Right renal pelvis (tissue), 4 donors: ENCODE results near the gene ARHGEF16. TPM values are rescaled to one million over a fixed set of nuclear protein-coding genes. Genes with fewer than 3 reads are reported as not detected.

Experiments used
- DNase-seq, 4 donors: peaks; one replicate each; pipeline ENCODE4 v3.0.0-alpha.2; 2013; ENCODE audit warnings: low read depth in 4 of 4, low spot score in 3 of 4, missing footprints in 1 of 4
- polyA plus RNA-seq, 4 donors: library from polyadenylated mRNA; unstranded; fragments of 120-200 nt; gene quantifications; one replicate each; pipeline ENCODE4 v1.2.1, GENCODE V29; 2013; ENCODE audit not compliant: insufficient read length in 4 of 4

ARHGEF16 gene
- polyA plus RNA-seq, 4 donors, result 16.1 to 25.7 (median 17.6) TPM

- DNase-seq, result no peak
These were observed 71.4 kb downstream of the ARHGEF16 start for GRCh38 chr1:3525551-3526482.

- DNase-seq, result no peak
These were observed 73.3 kb downstream of the ARHGEF16 start for GRCh38 chr1:3527774-3528173.

GRCh38 chr1:3529099-3529729 lies 74.7 kb downstream of the ARHGEF16 start:
- DNase-seq, result no peak

- no peak for DNase-seq
These were observed 75.8 kb downstream of the ARHGEF16 start for GRCh38 chr1:3530086-3530925.

Other genes starting within 250 kb of the ARHGEF16 start
- gene MEGF6, start 156.8 kb downstream of the ARHGEF16 start, polyA plus RNA-seq, result 10 to 100 TPM in 2 of 4 donors, 1 to 10 TPM in 2; 9.0 to 15.6 (median 10.5) TPM
- gene TPRG1L, start 170.3 kb downstream of the ARHGEF16 start, polyA plus RNA-seq, result 10 to 100 TPM; 42.5 to 50.0 (median 46.1) TPM
- gene WRAP73, start 195.4 kb downstream of the ARHGEF16 start, polyA plus RNA-seq, result 10 to 100 TPM; 17.4 to 21.1 (median 19.7) TPM
- under 1 TPM; 0.55 to 0.70 (median 0.62) TPM for gene TP73, start 197.9 kb downstream of the ARHGEF16 start, polyA plus RNA-seq